ENCODE measurements around the gene RAB3A.
A peak's percentile ranks its signal among the peaks of the same experiment; 100 is the strongest.

The RAB3A gene

DNA sequence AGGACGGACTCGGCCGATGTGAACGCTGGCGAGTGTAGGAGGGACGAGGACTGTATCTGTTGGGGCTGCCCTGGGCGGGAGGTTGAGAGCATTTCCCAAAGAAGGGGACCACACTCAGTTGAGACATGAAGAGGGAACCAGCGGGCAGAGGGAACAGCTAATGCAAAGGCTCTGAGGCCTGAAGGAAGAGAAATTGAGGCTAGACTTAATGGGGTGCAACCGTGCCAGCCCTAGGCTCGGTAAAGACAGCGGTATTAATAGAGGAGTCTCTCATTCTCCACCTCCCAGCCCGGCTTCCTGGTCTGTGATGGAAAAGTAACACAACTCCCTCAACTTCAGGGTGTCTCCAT is 9.7 kb downstream of the RAB3A start:
- Histone ChIP-seq H3K9ac (ENCODE audit: low read length) (no peak overlapping the region), H3K27me3 (ENCODE audit: control insufficient read depth, insufficient read depth, low read length) (no peaks in the 10 kb centered on the region), H3K9me3 (ENCODE audit: control insufficient read depth, low read depth, low read length) (no peaks in the 10 kb centered on the region), H3K4me3 (ENCODE audit: low read length) (peak overlapping the region; percentile 88), H3K4me1 (ENCODE audit: control insufficient read depth, low read depth, low read length) (peaks cover 13% of the 10 kb centered on the region), H3K27ac (ENCODE audit: low read length) (no peak overlapping the region), H3K36me3 (ENCODE audit: control insufficient read depth, low read depth, low read length) (peaks cover 12% of the 10 kb centered on the region)

DNA sequence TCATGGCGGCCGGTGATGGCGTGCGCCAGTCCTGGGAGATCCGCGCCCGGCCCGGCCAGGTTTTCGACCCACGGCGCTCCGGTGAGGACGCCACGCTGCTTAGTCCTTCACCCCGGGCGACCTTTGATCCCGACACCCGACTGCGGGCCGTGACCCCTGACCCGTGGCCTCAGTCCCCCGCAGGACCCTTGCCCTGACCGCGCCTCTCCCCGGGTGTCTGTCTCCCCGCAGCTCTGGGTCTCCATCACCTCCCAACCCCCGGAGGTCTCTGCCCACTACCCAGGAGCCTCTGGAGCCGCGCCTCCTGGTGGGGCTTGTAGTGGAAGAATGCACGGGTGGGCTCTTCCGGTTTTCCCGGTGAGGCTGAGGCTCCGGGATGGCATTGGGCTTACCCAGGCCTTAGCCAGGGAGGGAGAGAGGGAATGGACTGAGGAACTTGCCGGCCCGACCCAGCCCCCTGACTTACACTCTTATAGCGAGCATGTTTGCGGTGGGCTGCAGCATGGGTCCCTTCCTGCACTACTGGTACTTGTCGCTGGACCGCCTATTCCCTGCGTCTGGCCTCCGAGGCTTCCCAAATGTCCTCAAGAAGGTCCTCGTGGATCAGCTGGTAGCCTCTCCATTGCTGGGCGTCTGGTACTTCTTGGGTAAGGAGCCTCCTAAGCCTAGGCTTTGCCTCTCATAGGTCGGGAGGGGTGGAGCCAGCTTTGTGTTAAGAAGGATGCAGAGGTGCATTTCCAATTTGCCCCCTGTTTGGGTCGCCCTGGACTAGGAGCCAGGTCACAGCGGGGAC is 10.3 kb downstream of the RAB3A start:
- H3K4me1 ChIP-seq (ENCODE audit: control insufficient read depth, low read depth, low read length), result peaks cover 13% of the 10 kb centered on the region

DNA sequence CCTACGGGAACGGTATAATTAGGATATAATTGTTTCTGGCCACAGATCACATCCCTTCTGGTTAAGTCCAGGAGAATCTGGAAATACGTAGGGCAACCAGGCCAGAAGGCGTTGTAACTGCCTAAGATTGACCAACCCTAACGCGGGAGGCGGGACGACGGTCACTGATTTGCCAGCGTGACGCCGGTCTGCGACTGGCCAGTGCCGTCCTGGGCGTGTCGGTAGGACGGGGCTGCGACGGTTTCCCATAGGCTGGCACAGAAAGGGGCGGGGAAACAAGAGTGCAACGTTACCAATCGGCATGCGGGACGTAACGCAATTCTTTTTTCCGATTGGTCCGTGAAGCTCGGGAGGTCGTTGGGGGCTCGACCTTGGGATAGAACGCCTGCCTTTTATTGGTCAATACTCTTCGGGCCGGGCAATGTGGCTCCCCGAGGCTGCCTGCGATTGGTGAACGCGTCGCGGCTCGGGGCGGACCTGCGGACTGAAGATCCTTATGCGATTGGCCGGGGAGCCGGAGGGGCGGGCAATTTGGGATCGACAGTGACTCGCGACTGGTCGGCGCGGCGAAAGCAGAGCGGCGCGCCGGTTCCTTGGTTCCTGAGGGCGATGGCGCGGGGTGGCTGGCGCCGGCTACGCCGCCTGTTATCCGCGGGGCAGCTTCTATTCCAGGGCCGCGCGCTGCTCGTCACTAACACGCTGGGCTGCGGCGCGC is 11.0 kb downstream of the RAB3A start, which contains the start of gene MPV17L2:
TSS of gene MPV17L2 (plus strand) at position 546 of the 715 bp plus-strand sequence. CDS start at position 610, 64 bp downstream.
- H3K4me1 ChIP-seq (ENCODE audit: control insufficient read depth, low read depth, low read length), result peaks cover 13% of the 10 kb centered on the region
- H3K27ac ChIP-seq (ENCODE audit: low read length), result no peak within 1 kb of the TSS
- H3K9me3 ChIP-seq (ENCODE audit: control insufficient read depth, low read depth, low read length), result no peaks in the 10 kb centered on the region
- H3K9ac ChIP-seq (ENCODE audit: low read length), result peak within 1 kb of the TSS; percentile 69
- peaks cover 8% of the 10 kb centered on the region for H3K36me3 ChIP-seq (ENCODE audit: control insufficient read depth, low read depth, low read length)
- peak within 1 kb of the TSS; percentile 88 for H3K4me3 ChIP-seq (ENCODE audit: low read length)
- H3K27me3 ChIP-seq (ENCODE audit: control insufficient read depth, insufficient read depth, low read length), result no peaks in the 10 kb centered on the region

More for the DNA sequence above, 10.3 kb downstream of the RAB3A start:
- Histone ChIP-seq H3K4me3 (ENCODE audit: low read length) (peak overlapping the region; percentile 88), H3K27ac (ENCODE audit: low read length) (no peak overlapping the region), H3K9me3 (ENCODE audit: control insufficient read depth, low read depth, low read length) (no peaks in the 10 kb centered on the region), H3K27me3 (ENCODE audit: control insufficient read depth, insufficient read depth, low read length) (no peaks in the 10 kb centered on the region), H3K36me3 (ENCODE audit: control insufficient read depth, low read depth, low read length) (peaks cover 12% of the 10 kb centered on the region), H3K9ac (ENCODE audit: low read length) (peak overlapping the region; percentile 69)

DNA sequence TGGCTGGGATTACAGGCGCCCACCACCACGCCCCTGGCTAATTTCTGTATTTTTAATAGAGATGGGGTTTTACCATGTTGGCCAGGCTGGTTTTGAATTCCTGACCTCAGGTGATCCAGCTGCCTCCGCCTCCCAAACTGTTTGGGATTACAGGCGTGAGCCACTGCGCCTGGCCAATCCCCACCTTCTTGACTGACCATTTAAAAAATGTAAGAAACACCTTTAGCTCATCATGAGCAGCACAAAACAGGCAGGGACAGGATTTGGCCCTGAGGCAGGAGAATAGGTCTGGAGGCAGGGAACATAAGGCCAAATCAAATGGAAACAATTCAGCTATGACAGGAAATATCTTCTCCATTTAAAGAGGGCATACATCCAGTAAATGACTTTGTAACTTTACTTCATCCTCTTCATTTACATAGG is 12.2 kb downstream of the RAB3A start:
- Histone ChIP-seq H3K36me3 (ENCODE audit: control insufficient read depth, low read depth, low read length) (peaks cover 8% of the 10 kb centered on the region), H3K27me3 (ENCODE audit: control insufficient read depth, insufficient read depth, low read length) (no peaks in the 10 kb centered on the region), H3K9me3 (ENCODE audit: control insufficient read depth, low read depth, low read length) (no peaks in the 10 kb centered on the region), H3K4me1 (ENCODE audit: control insufficient read depth, low read depth, low read length) (peaks cover 13% of the 10 kb centered on the region), H3K9ac (ENCODE audit: low read length) (no peak overlapping the region), H3K27ac (ENCODE audit: low read length) (no peak overlapping the region), H3K4me3 (ENCODE audit: low read length) (no peak overlapping the region)

DNA sequence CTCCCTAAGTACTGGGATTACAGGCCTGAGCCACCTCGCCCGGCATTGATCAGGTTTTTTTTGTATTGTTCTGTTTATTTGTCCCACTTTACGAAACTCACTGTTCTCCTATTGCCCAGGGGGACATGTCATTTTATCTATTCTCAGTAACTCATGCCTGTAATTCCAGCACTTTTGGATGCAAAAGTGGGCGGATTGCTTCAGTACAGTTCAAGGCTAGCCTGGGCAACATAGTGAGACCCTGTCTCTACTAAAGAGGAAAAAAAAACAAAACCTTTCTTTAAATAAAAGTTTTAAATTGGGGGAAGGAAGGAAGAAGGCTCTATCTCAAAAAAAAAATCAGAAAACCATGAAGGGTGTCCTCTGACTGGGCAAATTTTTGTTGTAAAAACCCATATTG is 13.6 kb downstream of the RAB3A start:
- no peak overlapping the region for H3K27ac ChIP-seq (ENCODE audit: low read length)
- H3K9ac ChIP-seq (ENCODE audit: low read length), result no peak overlapping the region
- no peaks in the 10 kb centered on the region for H3K27me3 ChIP-seq (ENCODE audit: control insufficient read depth, insufficient read depth, low read length)
- H3K4me1 ChIP-seq (ENCODE audit: control insufficient read depth, low read depth, low read length), result peaks cover 18% of the 10 kb centered on the region
- no peak overlapping the region for H3K4me3 ChIP-seq (ENCODE audit: low read length)
- no peaks in the 10 kb centered on the region for H3K36me3 ChIP-seq (ENCODE audit: control insufficient read depth, low read depth, low read length)
- no peaks in the 10 kb centered on the region for H3K9me3 ChIP-seq (ENCODE audit: control insufficient read depth, low read depth, low read length)

DNA sequence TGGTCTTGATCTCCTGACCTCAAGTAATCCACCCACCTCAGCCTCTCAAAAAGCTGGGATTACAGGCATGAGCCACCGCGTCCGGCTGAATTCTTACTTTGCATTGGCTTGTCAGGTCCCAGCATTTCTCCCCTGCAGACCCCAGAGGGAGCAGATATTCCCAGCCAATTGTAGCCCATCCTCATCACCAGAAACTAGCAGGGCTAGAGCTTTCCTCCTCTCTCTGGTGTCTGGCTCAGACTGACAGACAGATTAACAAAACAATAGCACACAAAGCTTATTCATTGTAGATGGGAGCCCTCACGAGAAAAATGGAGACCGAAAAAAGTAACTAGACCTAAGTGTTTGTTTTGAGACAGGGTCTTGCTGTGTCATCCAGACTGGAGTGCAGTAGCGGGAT is 18.3 kb downstream of the RAB3A start:
- H3K27me3 ChIP-seq (ENCODE audit: control insufficient read depth, insufficient read depth, low read length), result no peaks in the 10 kb centered on the region
- H3K4me3 ChIP-seq (ENCODE audit: low read length), result no peak overlapping the region
- H3K27ac ChIP-seq (ENCODE audit: low read length), result no peak overlapping the region
- H3K4me1 ChIP-seq (ENCODE audit: control insufficient read depth, low read depth, low read length), result peaks cover 5% of the 10 kb centered on the region
- no peaks in the 10 kb centered on the region for H3K9me3 ChIP-seq (ENCODE audit: control insufficient read depth, low read depth, low read length)
- H3K36me3 ChIP-seq (ENCODE audit: control insufficient read depth, low read depth, low read length), result no peaks in the 10 kb centered on the region
- H3K9ac ChIP-seq (ENCODE audit: low read length), result no peak overlapping the region

DNA sequence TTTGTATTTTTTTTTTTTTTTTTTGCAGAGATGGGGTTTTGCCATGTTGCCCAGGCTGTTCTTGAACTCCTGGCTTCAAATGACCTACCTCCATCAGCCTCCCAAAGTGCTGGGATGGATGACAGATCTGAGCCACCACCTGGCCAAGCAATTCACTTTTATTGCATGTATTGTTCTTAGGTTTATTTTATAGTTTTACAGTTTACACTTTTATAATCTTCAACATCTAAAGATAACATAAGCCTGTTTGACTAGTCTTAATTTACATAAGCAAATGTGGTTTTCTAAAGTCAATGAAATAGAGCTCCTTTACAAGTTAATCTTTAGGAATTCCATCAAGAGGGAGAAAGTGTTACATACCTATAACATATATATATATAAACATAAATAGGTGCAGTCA is 20.3 kb downstream of the RAB3A start:
- H3K36me3 ChIP-seq (ENCODE audit: control insufficient read depth, low read depth, low read length), result no peaks in the 10 kb centered on the region
- no peaks in the 10 kb centered on the region for H3K9me3 ChIP-seq (ENCODE audit: control insufficient read depth, low read depth, low read length)
- no peak overlapping the region for H3K4me3 ChIP-seq (ENCODE audit: low read length)
- no peak overlapping the region for H3K27ac ChIP-seq (ENCODE audit: low read length)
- peaks cover 5% of the 10 kb centered on the region for H3K4me1 ChIP-seq (ENCODE audit: control insufficient read depth, low read depth, low read length)
- no peak overlapping the region for H3K9ac ChIP-seq (ENCODE audit: low read length)
- H3K27me3 ChIP-seq (ENCODE audit: control insufficient read depth, insufficient read depth, low read length), result no peaks in the 10 kb centered on the region

DNA sequence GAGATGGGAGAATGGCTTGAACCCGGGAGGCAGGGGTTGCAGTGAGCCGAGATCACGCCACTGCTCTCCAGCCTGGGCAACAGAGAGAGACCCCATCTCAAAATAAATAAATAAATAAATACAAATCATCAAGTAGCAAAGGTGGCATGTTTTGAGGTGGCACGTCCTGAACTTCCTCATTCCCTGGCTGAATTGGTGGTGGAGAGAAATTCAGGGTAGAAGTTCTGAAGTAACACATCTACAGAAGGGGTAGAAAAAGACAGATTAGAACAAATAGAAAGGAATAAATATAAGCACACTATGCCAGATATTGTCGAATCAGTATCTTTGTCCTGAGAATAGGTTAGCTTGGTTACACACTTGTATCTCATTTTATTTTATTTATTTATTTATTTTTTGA is 23.9 kb downstream of the RAB3A start:
- H3K4me3 ChIP-seq (ENCODE audit: low read length), result no peak overlapping the region
- no peak overlapping the region for H3K9ac ChIP-seq (ENCODE audit: low read length)
- peaks cover 6% of the 10 kb centered on the region for H3K27me3 ChIP-seq (ENCODE audit: control insufficient read depth, insufficient read depth, low read length)
- H3K4me1 ChIP-seq (ENCODE audit: control insufficient read depth, low read depth, low read length), result no peaks in the 10 kb centered on the region
- H3K27ac ChIP-seq (ENCODE audit: low read length), result no peak overlapping the region
- H3K36me3 ChIP-seq (ENCODE audit: control insufficient read depth, low read depth, low read length), result no peaks in the 10 kb centered on the region
- no peaks in the 10 kb centered on the region for H3K9me3 ChIP-seq (ENCODE audit: control insufficient read depth, low read depth, low read length)

DNA sequence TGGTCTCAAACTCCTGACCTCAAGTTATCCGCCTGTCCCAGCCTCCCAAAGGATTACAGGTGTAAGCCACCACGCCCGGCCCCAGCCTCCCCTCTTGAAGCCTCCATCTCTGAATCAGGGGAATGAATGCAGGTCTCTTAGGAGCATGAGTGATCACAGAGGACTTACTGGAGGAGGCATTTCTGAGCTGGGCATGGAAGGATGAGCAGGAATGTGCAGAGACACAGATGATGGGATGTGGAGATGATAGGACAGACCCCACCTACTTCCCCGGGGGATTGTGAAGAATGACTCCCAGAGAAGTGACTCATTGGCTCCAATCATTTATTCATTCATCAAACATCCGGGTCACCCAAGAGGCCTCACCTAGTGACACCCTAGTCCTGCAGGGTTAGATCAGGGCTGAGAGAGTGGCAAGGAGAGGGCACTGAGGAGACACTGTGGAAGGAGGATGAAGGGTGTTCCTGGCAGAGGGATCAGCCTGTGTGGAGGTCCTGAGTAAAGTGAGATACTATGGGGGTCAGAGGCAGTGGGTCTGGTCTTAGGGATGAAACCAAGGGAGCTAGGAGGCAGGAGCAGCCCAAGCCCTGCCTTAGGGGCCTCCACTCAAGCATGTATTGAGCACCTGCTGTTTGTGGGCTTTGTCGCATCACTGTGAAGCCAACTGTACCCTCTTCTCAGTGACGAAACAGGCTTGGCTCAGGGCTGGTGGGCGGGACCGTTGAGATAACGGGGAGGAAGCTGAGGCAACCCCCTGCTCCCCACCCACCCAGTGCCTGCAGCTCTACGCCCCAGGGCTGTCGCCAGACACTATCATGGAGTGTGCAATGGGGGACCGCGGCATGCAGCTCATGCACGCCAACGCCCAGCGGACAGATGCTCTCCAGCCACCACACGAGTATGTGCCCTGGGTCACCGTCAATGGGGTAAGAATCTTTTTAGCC is 27.2 kb downstream of the RAB3A start:
- peaks cover 20% of the 10 kb centered on the region for H3K27me3 ChIP-seq (ENCODE audit: control insufficient read depth, insufficient read depth, low read length)
- H3K9ac ChIP-seq (ENCODE audit: low read length), result no peak overlapping the region
- H3K4me1 ChIP-seq (ENCODE audit: control insufficient read depth, low read depth, low read length), result no peaks in the 10 kb centered on the region
- no peaks in the 10 kb centered on the region for H3K36me3 ChIP-seq (ENCODE audit: control insufficient read depth, low read depth, low read length)
- no peak overlapping the region for H3K4me3 ChIP-seq (ENCODE audit: low read length)
- no peak overlapping the region for H3K27ac ChIP-seq (ENCODE audit: low read length)
- H3K9me3 ChIP-seq (ENCODE audit: control insufficient read depth, low read depth, low read length), result no peaks in the 10 kb centered on the region

DNA sequence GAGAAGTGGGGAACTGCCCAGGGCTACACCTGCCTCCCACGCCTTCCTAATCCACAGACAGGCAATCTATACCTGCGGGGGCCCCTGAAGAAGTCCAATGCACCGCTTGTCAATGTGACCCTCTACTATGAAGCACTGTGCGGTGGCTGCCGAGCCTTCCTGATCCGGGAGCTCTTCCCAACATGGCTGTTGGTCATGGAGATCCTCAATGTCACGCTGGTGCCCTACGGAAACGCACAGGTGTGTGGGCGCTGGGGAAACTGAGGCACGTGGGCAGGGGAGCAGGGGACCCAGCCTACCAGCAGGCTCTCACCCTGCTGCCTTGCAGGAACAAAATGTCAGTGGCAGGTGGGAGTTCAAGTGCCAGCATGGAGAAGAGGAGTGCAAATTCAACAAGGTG is 28.9 kb downstream of the RAB3A start:
- no peak overlapping the region for H3K9ac ChIP-seq (ENCODE audit: low read length)
- H3K4me3 ChIP-seq (ENCODE audit: low read length), result peak overlapping the region; percentile 66
- H3K36me3 ChIP-seq (ENCODE audit: control insufficient read depth, low read depth, low read length), result no peaks in the 10 kb centered on the region
- no peaks in the 10 kb centered on the region for H3K9me3 ChIP-seq (ENCODE audit: control insufficient read depth, low read depth, low read length)
- no peak overlapping the region for H3K27ac ChIP-seq (ENCODE audit: low read length)
- peaks cover 20% of the 10 kb centered on the region for H3K27me3 ChIP-seq (ENCODE audit: control insufficient read depth, insufficient read depth, low read length)
- no peaks in the 10 kb centered on the region for H3K4me1 ChIP-seq (ENCODE audit: control insufficient read depth, low read depth, low read length)

DNA sequence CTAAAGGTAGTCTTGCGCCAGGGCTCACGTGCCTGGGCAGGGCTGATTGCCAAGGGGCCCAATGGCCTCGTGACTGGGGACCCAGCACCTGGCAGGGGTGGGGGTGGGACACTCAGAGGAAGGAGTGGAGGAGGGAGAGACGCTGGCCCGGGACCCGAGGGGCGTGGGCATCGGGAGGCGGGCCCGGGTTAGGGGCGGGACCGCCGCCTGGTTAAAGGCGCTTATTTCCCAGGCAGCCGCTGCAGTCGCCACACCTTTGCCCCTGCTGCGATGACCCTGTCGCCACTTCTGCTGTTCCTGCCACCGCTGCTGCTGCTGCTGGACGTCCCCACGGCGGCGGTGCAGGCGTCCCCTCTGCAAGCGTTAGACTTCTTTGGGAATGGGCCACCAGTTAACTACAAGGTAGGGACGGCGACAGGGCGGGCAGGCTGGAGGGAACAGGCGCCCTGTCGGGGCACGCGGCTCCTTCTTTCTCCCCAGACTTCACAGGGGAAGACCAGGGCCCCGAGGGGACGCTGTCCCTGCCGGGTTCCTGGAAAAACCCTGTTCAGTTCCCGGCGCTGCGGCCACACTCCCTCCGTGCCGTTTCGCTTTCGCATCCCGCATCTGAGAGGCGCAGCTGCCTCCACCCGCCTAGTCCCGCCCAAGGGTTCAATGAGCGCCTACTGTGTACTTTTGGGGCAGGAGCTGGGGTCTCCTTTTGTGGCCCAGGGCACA is 30.1 kb downstream of the RAB3A start, which contains the start of gene IFI30:
TSS of gene IFI30 (plus strand) at position 242 of the 717 bp plus-strand sequence. CDS start at position 271, 29 bp downstream.
- H3K4me3 ChIP-seq (ENCODE audit: low read length), result peak within 1 kb of the TSS; percentile 66
- H3K9me3 ChIP-seq (ENCODE audit: control insufficient read depth, low read depth, low read length), result no peaks in the 10 kb centered on the region
- peaks cover 20% of the 10 kb centered on the region for H3K27me3 ChIP-seq (ENCODE audit: control insufficient read depth, insufficient read depth, low read length)
- no peaks in the 10 kb centered on the region for H3K4me1 ChIP-seq (ENCODE audit: control insufficient read depth, low read depth, low read length)
- peak within 1 kb of the TSS; percentile 12 for H3K9ac ChIP-seq (ENCODE audit: low read length)
- H3K36me3 ChIP-seq (ENCODE audit: control insufficient read depth, low read depth, low read length), result no peaks in the 10 kb centered on the region
- H3K27ac ChIP-seq (ENCODE audit: low read length), result no peak within 1 kb of the TSS

Data from iPS-18a (cell line).